Left lobe of liver (tissue), 2 donors: Measurements from ENCODE around the gene DYNC1LI2. TPM values are rescaled to one million over a fixed set of nuclear protein-coding genes. Genes with fewer than 3 reads are reported as not detected.
"Not testable (repeated sequence)": the region's sequence is repeated elsewhere in the genome, so short reads cannot be mapped to it uniquely, and the experiment has no call there.

ENCODE experiments used
- ATAC-seq: fragments of 200-7000 bp; cut with Tn5 transposase; one replicate; pipeline ENCODE4 v1.9.1; 2020; ENCODE audit warnings: mild to moderate bottlenecking, moderate library complexity
- DNase-seq: peaks from one replicate; pipeline ENCODE4 v3.0.0-alpha.2; 2020; ENCODE audit warnings: low spot score
- total RNA-seq: library from RNA; stranded (reverse); gene quantifications from one replicate; pipeline ENCODE4 v1.2.1, GENCODE V29; 2021
- donor health status: DM: no; HTN: no; CAD: no; lungs with moderate emphysema.
- donor health status: DM: no; HTN: yes; CAD: no.

Gene DYNC1LI2
- total RNA-seq, result 44.0 TPM

GRCh38 chr16:66751303-66751991, at the start of gene DYNC1LI2:
DYNC1LI2 (minus strand) TSS chr16:66751609; CDS start chr16:66751591, 18 bp downstream.
- peak; percentile 77 for DNase-seq
- peak; percentile 97 for ATAC-seq

- no peak for ATAC-seq
- no peak for DNase-seq
These were observed 49.4 kb upstream of the DYNC1LI2 start for GRCh38 chr16:66800856-66801255.

GRCh38 chr16:66798161-66798560, 46.8 kb upstream of the DYNC1LI2 start:
- DNase-seq (no peak), ATAC-seq (no peak)

- ATAC-seq, DNase-seq: not testable (repeated sequence)
These were observed 42.6 kb upstream of the DYNC1LI2 start for GRCh38 chr16:66793984-66794383.

- DNase-seq, result no peak
- no peak for ATAC-seq
These were observed 38.8 kb upstream of the DYNC1LI2 start for GRCh38 chr16:66790130-66790733.

- ATAC-seq, result no peak
- DNase-seq, result no peak
These were observed 36.0 kb upstream of the DYNC1LI2 start for GRCh38 chr16:66787427-66787826.

GRCh38 chr16:66786551-66786950, 35.1 kb upstream of the DYNC1LI2 start:
- DNase-seq (no peak), ATAC-seq (no peak)

- ATAC-seq (no peak), DNase-seq (no peak)
These were observed 25.0 kb upstream of the DYNC1LI2 start for GRCh38 chr16:66776457-66776856.

- ATAC-seq (no peak), DNase-seq (no peak)
These were observed 23.6 kb upstream of the DYNC1LI2 start for GRCh38 chr16:66774981-66775380.

- ATAC-seq (no peak), DNase-seq (no peak)
These were observed 6.7 kb upstream of the DYNC1LI2 start for GRCh38 chr16:66758086-66758485.

- no peak for DNase-seq
- no peak for ATAC-seq
These were observed 3.4 kb upstream of the DYNC1LI2 start for GRCh38 chr16:66754819-66755218.

GRCh38 chr16:66754211-66754610, 2.8 kb upstream of the DYNC1LI2 start:
- DNase-seq, result no peak
- no peak for ATAC-seq

- DNase-seq (no peak), ATAC-seq (no peak)
These were observed 1.5 kb upstream of the DYNC1LI2 start for GRCh38 chr16:66752958-66753357.

GRCh38 chr16:66752379-66752778, 970 bp upstream of the DYNC1LI2 start:
- no peak for ATAC-seq

GRCh38 chr16:66751992-66752322, 548 bp upstream of the DYNC1LI2 start:
- DNase-seq, result no peak

More at GRCh38 chr16:66752379-66752778, 970 bp upstream of the DYNC1LI2 start:
- no peak for DNase-seq

GRCh38 chr16:66751053-66751302, 431 bp downstream of the DYNC1LI2 start:
- peak; percentile 52 for ATAC-seq
- no peak for DNase-seq

More at GRCh38 chr16:66751992-66752322, 548 bp upstream of the DYNC1LI2 start:
- no peak for ATAC-seq

GRCh38 chr16:66750279-66751052, 943 bp downstream of the DYNC1LI2 start:
- ATAC-seq, result peak; percentile 1
- DNase-seq, result no peak

GRCh38 chr16:66746682-66747081, 4.7 kb downstream of the DYNC1LI2 start:
- no peak for DNase-seq
- ATAC-seq, result no peak

- DNase-seq (no peak), ATAC-seq (no peak)
These were observed 5.4 kb downstream of the DYNC1LI2 start for GRCh38 chr16:66746048-66746447.

- DNase-seq, result no peak
- no peak for ATAC-seq
These were observed 9.2 kb downstream of the DYNC1LI2 start for GRCh38 chr16:66741950-66742808.
